Suprapubic skin (tissue), 3 donors: ENCODE measurements around the gene HIGD1A.

Experiments
- CTCF ChIP-seq, 2 donors: fragments of 200-600 bp in 1 of 2; fragments of 450-650 bp in 1 of 2; sonication (generic) in 1 of 2; IDR thresholded peaks; one replicate each; pipeline ENCODE4 v1.5.1; 2016 to 2019; ENCODE audit warnings: antibody characterized with exemption in 2 of 2, mild to moderate bottlenecking in 1 of 2, moderate library complexity in 1 of 2
- EP300 ChIP-seq: sonication (generic); formaldehyde crosslinking; IDR thresholded peaks from one replicate; pipeline ENCODE4 v1.6.1; 2017; ENCODE audit warnings: antibody characterized with exemption
- POLR2A ChIP-seq, 2 donors: fragments of 450-650 bp; IDR thresholded peaks; one replicate each; pipeline ENCODE4 v1.6.1; 2017; ENCODE audit warnings: antibody characterized with exemption in 2 of 2, mild to moderate bottlenecking in 2 of 2, moderate library complexity in 2 of 2

DNA sequence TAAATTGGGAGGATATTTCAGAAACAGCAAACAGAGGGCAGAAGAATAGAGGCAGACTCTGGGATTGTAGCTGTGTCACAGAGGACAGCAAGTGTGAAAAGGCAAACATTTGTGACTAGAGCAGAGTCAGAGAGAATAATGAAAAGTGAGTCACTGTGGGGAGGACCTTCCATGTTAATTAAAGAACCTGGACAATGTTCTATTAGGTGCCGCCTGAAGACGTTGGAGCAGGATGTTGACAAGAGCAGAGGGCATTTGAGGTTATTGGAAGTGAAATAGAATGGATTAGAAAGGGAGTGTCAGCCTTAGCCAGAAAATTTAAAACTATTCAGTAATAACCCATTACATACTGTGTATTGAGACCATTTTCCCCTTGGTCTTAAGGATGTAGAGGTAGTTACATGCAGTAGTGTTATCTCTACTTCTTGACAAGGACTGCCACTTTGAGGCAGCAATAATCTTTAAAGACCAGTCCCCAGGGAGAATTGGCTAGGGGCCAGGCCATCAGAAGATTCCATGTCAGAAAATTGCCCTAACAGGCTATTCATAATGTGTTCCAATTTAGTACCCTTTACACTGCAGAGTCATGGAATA lies 10.7 kb upstream of the HIGD1A start:
- TF ChIP-seq CTCF (IDR thresholded peaks at IDR 0.05) (no peak), POLR2A (IDR thresholded peaks at IDR 0.05) (no peak), EP300 (no peak)
